K562 (cell line): Measurements from ENCODE around the gene CNTN2.

ENCODE experiments used
- BRD9 ChIP-seq: fragments of 450-650 bp; IDR thresholded peaks from 2 replicates; pipeline ENCODE4 v1.6.1; 2018; ENCODE audit warnings: low read depth; ENCODE audit not compliant: partially characterized antibody
- SMAD1 ChIP-seq: fragments of 150-350 bp; IDR thresholded peaks from 2 replicates; pipeline ENCODE4 v1.6.1; 2014; ENCODE audit warnings: low read length, low read depth; ENCODE audit not compliant: partially characterized antibody
- YBX1 ChIP-seq: fragments of 450-650 bp; IDR thresholded peaks from 2 replicates; pipeline ENCODE4 v1.7.1; 2016; ENCODE audit warnings: mild to moderate bottlenecking
- TF ChIP-seq, protein P1 (sequence below): fragments of 450-650 bp; formaldehyde crosslinking; IDR thresholded peaks from 2 replicates; pipeline ENCODE4 v1.4.0; 2022; ENCODE audit warnings: mild to moderate bottlenecking, moderate library complexity

DNA sequence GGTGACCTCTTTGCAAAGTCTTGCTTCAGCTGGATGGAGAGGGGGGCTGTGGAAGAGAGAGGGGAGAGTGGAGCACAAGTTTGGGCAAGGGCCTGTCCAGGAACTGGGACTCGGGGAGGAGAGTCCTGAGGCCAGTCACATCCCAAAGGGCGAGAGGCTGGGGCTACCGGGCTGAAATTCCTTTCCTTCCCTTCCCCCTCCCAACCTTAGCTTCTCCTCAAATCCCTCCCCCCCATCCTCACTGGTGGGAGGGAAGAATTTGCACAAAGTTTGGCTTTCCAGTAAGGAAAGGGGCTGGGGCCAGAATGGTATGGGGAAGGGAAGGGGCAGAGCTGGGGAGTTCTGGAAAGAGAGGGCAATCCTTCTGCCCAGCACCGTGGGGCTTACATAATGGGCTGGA, 854 bp downstream of the CNTN2 start:
- TF ChIP-seq SMAD1: no peak
- TF ChIP-seq, protein P1, sequence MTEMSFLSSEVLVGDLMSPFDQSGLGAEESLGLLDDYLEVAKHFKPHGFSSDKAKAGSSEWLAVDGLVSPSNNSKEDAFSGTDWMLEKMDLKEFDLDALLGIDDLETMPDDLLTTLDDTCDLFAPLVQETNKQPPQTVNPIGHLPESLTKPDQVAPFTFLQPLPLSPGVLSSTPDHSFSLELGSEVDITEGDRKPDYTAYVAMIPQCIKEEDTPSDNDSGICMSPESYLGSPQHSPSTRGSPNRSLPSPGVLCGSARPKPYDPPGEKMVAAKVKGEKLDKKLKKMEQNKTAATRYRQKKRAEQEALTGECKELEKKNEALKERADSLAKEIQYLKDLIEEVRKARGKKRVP (CRISPR knock-in tag): no peak
- no peak for TF ChIP-seq BRD9
- TF ChIP-seq YBX1: no peak
